Neural progenitor cell (in vitro differentiated cells): Measurements from ENCODE around the gene TNFAIP6.

Experiments used
- CTCF ChIP-seq: fragments of 200-600 bp; sonication (generic); IDR thresholded peaks from 2 replicates; pipeline ENCODE4 v1.5.1; 2017; ENCODE audit warnings: antibody characterized with exemption, mild to moderate bottlenecking
- EZH2 ChIP-seq: fragments of 200-600 bp; sonication (generic); IDR thresholded peaks from 2 replicates; pipeline ENCODE4 v1.6.1; 2017; ENCODE audit warnings: antibody characterized with exemption, mild to moderate bottlenecking, moderate library complexity

- no peak for TF ChIP-seq EZH2
- no peak for TF ChIP-seq CTCF
These were observed 12.5 kb upstream of the TNFAIP6 start for GRCh38 chr2:151344906-151345305.
